Hematopoietic multipotent progenitor cell treated with erythropoietin and hydrocortisone succinate and interleukin-3 and kit ligand, for 17 days (in vitro differentiated cells): ENCODE measurements around the gene DNAJB8.

Experiments
- DNase-seq: peaks from one replicate; pipeline ENCODE4 v3.0.0-alpha.2; 2015; ENCODE audit warnings: low spot score

The DNAJB8 gene

GRCh38 chr3:128493570-128494366 lies 27.1 kb upstream of the DNAJB8 start:
- DNase-seq, result no peak

- DNase-seq, result no peak
These were observed 26.2 kb upstream of the DNAJB8 start, which contains the start of gene GATA2 for GRCh38 chr3:128492671-128493569. Gene GATA2 (minus strand): TSS chr3:128493201. CDS start chr3:128487031, 6,170 bp downstream.

GRCh38 chr3:128491941-128492670 lies 25.4 kb upstream of the DNAJB8 start:
- DNase-seq, result no peak

- no peak for DNase-seq
These were observed 24.9 kb upstream of the DNAJB8 start for GRCh38 chr3:128491691-128491940.

- no peak for DNase-seq
These were observed 24.4 kb upstream of the DNAJB8 start for GRCh38 chr3:128490915-128491690.

GRCh38 chr3:128490650-128490914 lies 23.9 kb upstream of the DNAJB8 start:
- DNase-seq, result no peak

- DNase-seq, result no peak
These were observed 23.4 kb upstream of the DNAJB8 start for GRCh38 chr3:128489927-128490649.

GRCh38 chr3:128489674-128489926 lies 22.9 kb upstream of the DNAJB8 start:
- DNase-seq, result no peak

- DNase-seq, result no peak
These were observed 22.4 kb upstream of the DNAJB8 start for GRCh38 chr3:128488991-128489673.

- no peak for DNase-seq
These were observed 21.9 kb upstream of the DNAJB8 start for GRCh38 chr3:128488636-128488990.

- peak; percentile 68 for DNase-seq
These were observed 21.3 kb upstream of the DNAJB8 start for GRCh38 chr3:128487813-128488635.

GRCh38 chr3:128487538-128487812 lies 20.8 kb upstream of the DNAJB8 start:
- no peak for DNase-seq

GRCh38 chr3:128486681-128487537 lies 20.2 kb upstream of the DNAJB8 start:
- DNase-seq, result no peak

GRCh38 chr3:128486205-128486628 lies 19.5 kb upstream of the DNAJB8 start:
- DNase-seq, result no peak

- DNase-seq, result no peak
These were observed 18.9 kb upstream of the DNAJB8 start for GRCh38 chr3:128485282-128486204.

GRCh38 chr3:128484404-128485281 lies 18.0 kb upstream of the DNAJB8 start:
- DNase-seq, result no peak

GRCh38 chr3:128483657-128484403 lies 17.1 kb upstream of the DNAJB8 start:
- DNase-seq, result no peak
